ENCODE data around the gene LRRN3. TPM values are rescaled to one million over a fixed set of nuclear protein-coding genes. Genes with fewer than 3 reads are reported as not detected.

Gene LRRN3
- total and polyA plus RNA-seq, 2 experiments from 2014 or later: 0.40 TPM; not detected in 1

- ATAC-seq (no peak), DNase-seq (ENCODE audit: low spot score) (no peak)
- TF ChIP-seq ZNF462 (CRISPR knock-in tag; IDR thresholded peaks at IDR 0.05) (no peak), ETS1 (IDR thresholded peaks at IDR 0.05) (no peak), REST (IDR thresholded peaks at IDR 0.05; ENCODE audit: unreplicated experiment) (no peak), POLR2AphosphoS5 (IDR thresholded peaks at IDR 0.05; ENCODE audit: low read depth) (no peak), NANOG (IDR thresholded peaks at IDR 0.05; ENCODE audit: borderline replicate concordance) (no peak), EZH2 (IDR thresholded peaks at IDR 0.05; ENCODE audit: low read depth, unreplicated experiment) (no peak), JUNB (IDR thresholded peaks at IDR 0.05; ENCODE audit: unreplicated experiment) (no peak), CREB1 (CRISPR knock-in tag; IDR thresholded peaks at IDR 0.05; ENCODE audit: low read depth) (no peak), CTCF (conservative IDR thresholded peaks at IDR 0.05; ENCODE audit: low read depth in 2 of 2) (no peak), EZH2phosphoT487 (IDR thresholded peaks at IDR 0.05; ENCODE audit: unreplicated experiment) (no peak), ZNF331 (CRISPR knock-in tag; IDR thresholded peaks at IDR 0.05; ENCODE audit: low read depth) (no peak), ZNF114 (CRISPR knock-in tag; IDR thresholded peaks at IDR 0.05) (no peak), STAT1 (IDR thresholded peaks at IDR 0.05; ENCODE audit: unreplicated experiment) (no peak)
- H3K4me2 ChIP-seq: peak overlapping the region; percentile 17; the same call in 1 of the 2 replicates
- no peaks in the 10 kb centered on the region for H3K9me2 ChIP-seq (ENCODE audit: insufficient read depth)
- no peak overlapping the region for H2AFZ ChIP-seq
- peaks cover 1% of the 10 kb centered on the region for H3K27me3 Mint-ChIP-seq (ENCODE audit: insufficient read depth, low read depth, poor library complexity)
- no peaks in the 10 kb centered on the region for H3K9me3 Mint-ChIP-seq
- H3K27ac ChIP-seq (ENCODE audit: low read depth): no peak overlapping the region
- H3K36me3 Mint-ChIP-seq (ENCODE audit: low read depth): no peaks in the 10 kb centered on the region
- H3K4me1 Mint-ChIP-seq: peaks cover 66% of the 10 kb centered on the region
- peaks cover 58% of the 10 kb centered on the region for H3K4me1 ChIP-seq (ENCODE audit: insufficient read depth)
- no peaks in the 10 kb centered on the region for H3K36me3 ChIP-seq (ENCODE audit: insufficient read depth)
- H3K79me2 ChIP-seq (replicated peaks; ENCODE audit: insufficient read depth): no peaks in the 10 kb centered on the region
- H3K4me3 Mint-ChIP-seq: no peak overlapping the region
- H3K4me3 ChIP-seq: no peak overlapping the region
- no peaks in the 10 kb centered on the region for H3K27me3 ChIP-seq (ENCODE audit: insufficient read depth)
- H3F3A ChIP-seq (replicated peaks; ENCODE audit: low read depth): no peaks in the 10 kb centered on the region
- no peaks in the 10 kb centered on the region for H4K20me1 ChIP-seq (replicated peaks; ENCODE audit: insufficient read depth)
- H3K27ac Mint-ChIP-seq: peak overlapping the region; percentile 55
Measured at GRCh38 chr7:111092406-111093236, 1.7 kb downstream of the LRRN3 start.

Data from GM23338 (cell line).